Measurements from ENCODE around the gene HOGA1.
"Not testable (repeated sequence)": the region's sequence is repeated elsewhere in the genome, so short reads cannot be mapped to it uniquely, and the experiment has no call there.

The HOGA1 gene

GRCh38 chr10:97570789-97571471, 13.3 kb upstream of the HOGA1 start:
- H3K27ac ChIP-seq (ENCODE audit: low read depth, low read length), result no peak overlapping the region
- no peak overlapping the region for H3K4me3 ChIP-seq (ENCODE audit: low read depth in 1 of 5, low read length in 5 of 5)
- peaks cover 3 to 40% (median 32%) of the 10 kb centered on the region in 5 donors for H3K36me3 ChIP-seq (ENCODE audit: control insufficient read depth in 5 of 5, insufficient read depth in 5 of 5, low read length in 5 of 5)
- no peaks in the 10 kb centered on the region for H3K9me3 ChIP-seq (ENCODE audit: control insufficient read depth in 5 of 5, low read length in 5 of 5)
- no peaks in the 10 kb centered on the region for H3K27me3 ChIP-seq (ENCODE audit: control insufficient read depth in 5 of 5, insufficient read depth in 4 of 5, low read length in 5 of 5)
- H3K4me1 ChIP-seq (ENCODE audit: control insufficient read depth in 5 of 5, insufficient read depth in 5 of 5, low read length in 5 of 5), result peaks cover 4 to 17% (median 11%) of the 10 kb centered on the region in 5 donors
- H3K9ac ChIP-seq (ENCODE audit: low read length in 5 of 5), result no peak overlapping the region

GRCh38 chr10:97571622-97572021, 12.6 kb upstream of the HOGA1 start:
- no peaks in the 10 kb centered on the region for H3K9me3 ChIP-seq (ENCODE audit: control insufficient read depth in 5 of 5, low read length in 5 of 5)
- peaks cover 4 to 12% (median 11%) of the 10 kb centered on the region in 5 donors for H3K4me1 ChIP-seq (ENCODE audit: control insufficient read depth in 5 of 5, insufficient read depth in 5 of 5, low read length in 5 of 5)
- no peak overlapping the region for H3K27ac ChIP-seq (ENCODE audit: low read depth, low read length)
- no peak overlapping the region for H3K4me3 ChIP-seq (ENCODE audit: low read depth in 1 of 5, low read length in 5 of 5)
- peaks cover 3 to 40% (median 32%) of the 10 kb centered on the region in 5 donors for H3K36me3 ChIP-seq (ENCODE audit: control insufficient read depth in 5 of 5, insufficient read depth in 5 of 5, low read length in 5 of 5)
- no peak overlapping the region for H3K9ac ChIP-seq (ENCODE audit: low read length in 5 of 5)
- H3K27me3 ChIP-seq (ENCODE audit: control insufficient read depth in 5 of 5, insufficient read depth in 4 of 5, low read length in 5 of 5), result no peaks in the 10 kb centered on the region

DNA sequence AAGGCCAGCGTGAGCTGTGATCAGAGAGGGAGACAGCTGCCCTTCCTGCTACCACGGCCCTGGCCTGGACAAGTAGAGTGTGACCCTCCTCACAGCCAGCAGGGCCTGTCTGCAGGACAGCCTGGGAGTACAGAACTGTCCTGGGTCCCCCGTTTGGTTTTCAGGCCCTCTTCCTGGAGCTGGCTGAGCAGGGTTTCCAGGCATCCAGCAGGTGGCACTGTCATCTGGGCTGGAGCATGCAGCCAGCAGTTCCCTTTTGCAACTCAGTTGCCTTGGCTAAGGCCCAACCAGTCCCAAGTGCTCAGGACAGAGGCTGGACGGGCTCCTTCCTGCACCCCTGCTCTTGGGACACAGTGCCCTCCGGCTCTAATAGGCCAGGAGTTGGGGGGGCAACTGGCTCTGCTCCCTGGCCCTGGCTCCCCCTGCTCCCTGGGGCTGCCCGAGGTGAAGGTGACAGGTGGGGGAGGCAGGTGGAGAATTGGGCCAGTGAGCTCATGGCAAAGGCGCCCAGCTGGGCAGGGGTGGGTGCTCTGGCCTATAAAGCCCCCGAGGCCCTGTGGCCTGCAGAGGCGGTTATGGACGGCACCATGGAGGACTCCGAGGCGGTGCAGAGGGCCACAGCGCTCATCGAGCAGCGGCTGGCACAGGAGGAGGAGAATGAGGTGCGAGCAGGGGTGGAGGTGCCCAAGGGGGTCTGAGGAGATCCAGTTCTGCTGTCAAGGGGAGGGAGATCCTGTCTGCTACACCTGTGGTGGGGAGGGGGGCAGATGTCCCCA, 11.8 kb upstream of the HOGA1 start, which contains the start of gene ANKRD2:
Gene ANKRD2, plus strand, starts transcription at position 566 of the 776 bp plus-strand sequence. Its CDS starts 10 bp downstream, at position 576.
- Histone ChIP-seq H3K27me3 (ENCODE audit: control insufficient read depth in 5 of 5, insufficient read depth in 4 of 5, low read length in 5 of 5) (no peaks in the 10 kb centered on the region), H3K9ac (ENCODE audit: low read length in 5 of 5) (no peak within 1 kb of the TSS), H3K4me1 (ENCODE audit: control insufficient read depth in 5 of 5, insufficient read depth in 5 of 5, low read length in 5 of 5) (peaks cover 4 to 11% (median 11%) of the 10 kb centered on the region in 5 donors), H3K36me3 (ENCODE audit: control insufficient read depth in 5 of 5, insufficient read depth in 5 of 5, low read length in 5 of 5) (peaks cover 3 to 40% (median 32%) of the 10 kb centered on the region in 5 donors), H3K4me3 (ENCODE audit: low read depth in 1 of 5, low read length in 5 of 5) (no peak within 1 kb of the TSS), H3K27ac (ENCODE audit: low read depth, low read length) (no peak within 1 kb of the TSS), H3K9me3 (ENCODE audit: control insufficient read depth in 5 of 5, low read length in 5 of 5) (no peaks in the 10 kb centered on the region)

DNA sequence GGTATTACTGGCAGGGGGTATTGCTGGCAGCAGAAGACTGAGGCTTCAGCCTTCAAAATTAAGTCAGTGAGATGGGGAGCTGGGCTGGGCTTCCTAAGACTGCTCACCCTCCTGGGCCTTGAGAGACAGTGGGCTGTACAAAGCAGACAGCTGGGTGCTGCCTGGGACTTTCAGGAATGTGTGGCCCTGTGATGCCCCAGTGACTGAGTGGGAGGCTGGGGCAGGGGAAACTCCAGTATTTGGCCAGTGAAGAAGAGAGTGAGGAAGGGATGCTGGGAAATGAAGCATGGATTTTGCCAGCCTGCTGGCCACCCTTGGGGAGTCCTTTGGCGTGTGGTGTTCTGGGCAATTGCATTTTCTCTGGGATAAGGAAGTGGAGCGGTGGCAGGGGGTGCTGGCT, 11.2 kb upstream of the HOGA1 start:
- H3K4me3 ChIP-seq (ENCODE audit: low read depth in 1 of 5, low read length in 5 of 5), result no peak overlapping the region
- peaks cover 3 to 37% (median 29%) of the 10 kb centered on the region in 5 donors for H3K36me3 ChIP-seq (ENCODE audit: control insufficient read depth in 5 of 5, insufficient read depth in 5 of 5, low read length in 5 of 5)
- H3K4me1 ChIP-seq (ENCODE audit: control insufficient read depth in 5 of 5, insufficient read depth in 5 of 5, low read length in 5 of 5), result peaks cover 4 to 11% (median 11%) of the 10 kb centered on the region in 5 donors
- no peak overlapping the region for H3K9ac ChIP-seq (ENCODE audit: low read length in 5 of 5)
- H3K27ac ChIP-seq (ENCODE audit: low read depth, low read length), result no peak overlapping the region
- no peaks in the 10 kb centered on the region for H3K9me3 ChIP-seq (ENCODE audit: control insufficient read depth in 5 of 5, low read length in 5 of 5)
- no peaks in the 10 kb centered on the region for H3K27me3 ChIP-seq (ENCODE audit: control insufficient read depth in 5 of 5, insufficient read depth in 4 of 5, low read length in 5 of 5)

GRCh38 chr10:97573672-97574071, 10.5 kb upstream of the HOGA1 start:
- peaks cover 4 to 11% (median 11%) of the 10 kb centered on the region in 5 donors for H3K4me1 ChIP-seq (ENCODE audit: control insufficient read depth in 5 of 5, insufficient read depth in 5 of 5, low read length in 5 of 5)
- no peak overlapping the region for H3K27ac ChIP-seq (ENCODE audit: low read depth, low read length)
- H3K9me3 ChIP-seq (ENCODE audit: control insufficient read depth in 5 of 5, low read length in 5 of 5), result no peaks in the 10 kb centered on the region
- no peak overlapping the region for H3K4me3 ChIP-seq (ENCODE audit: low read depth in 1 of 5, low read length in 5 of 5)
- no peak overlapping the region for H3K9ac ChIP-seq (ENCODE audit: low read length in 5 of 5)
- H3K36me3 ChIP-seq (ENCODE audit: control insufficient read depth in 5 of 5, insufficient read depth in 5 of 5, low read length in 5 of 5), result peaks cover 3 to 32% (median 24%) of the 10 kb centered on the region in 5 donors
- no peaks in the 10 kb centered on the region for H3K27me3 ChIP-seq (ENCODE audit: control insufficient read depth in 5 of 5, insufficient read depth in 4 of 5, low read length in 5 of 5)

DNA sequence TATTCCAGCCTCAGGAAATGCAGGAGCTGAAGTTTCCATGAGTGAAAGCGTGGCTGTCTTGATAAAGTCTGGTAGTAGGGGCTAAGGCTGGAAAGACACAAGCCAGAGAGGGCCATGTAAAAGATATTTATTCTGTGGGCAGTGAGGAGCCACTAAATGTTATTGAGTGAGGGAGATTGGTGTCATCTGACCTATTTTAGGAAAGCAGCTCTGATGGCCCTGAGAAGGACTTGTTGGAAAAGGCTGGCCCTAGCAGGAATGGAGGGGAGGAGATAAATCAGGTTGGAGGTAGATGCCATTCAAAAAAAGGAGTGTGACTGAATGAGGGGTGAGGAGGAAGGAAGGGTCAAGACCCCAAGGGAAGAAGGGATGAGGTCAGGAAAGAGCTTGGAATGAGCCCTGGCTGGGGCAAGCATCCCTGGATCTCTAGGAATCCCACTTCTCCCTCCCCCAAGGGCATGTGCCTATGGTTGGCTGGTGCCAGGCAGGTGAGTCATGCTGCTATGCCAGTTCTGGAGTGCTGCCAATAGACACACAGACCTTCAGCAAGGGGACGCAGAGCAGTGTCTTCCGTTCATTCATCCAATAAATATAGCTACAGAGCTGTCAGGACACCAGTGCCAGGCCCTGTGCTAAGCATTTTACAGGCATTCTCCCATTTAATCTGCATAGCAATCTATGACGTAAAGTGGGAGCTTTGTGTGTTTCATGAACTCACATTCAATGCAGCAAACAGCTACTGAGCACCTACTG, 9.6 kb upstream of the HOGA1 start:
- no peaks in the 10 kb centered on the region for H3K9me3 ChIP-seq (ENCODE audit: control insufficient read depth in 5 of 5, low read length in 5 of 5)
- H3K4me1 ChIP-seq (ENCODE audit: control insufficient read depth in 5 of 5, insufficient read depth in 5 of 5, low read length in 5 of 5), result peaks cover 4 to 11% (median 11%) of the 10 kb centered on the region in 5 donors
- H3K36me3 ChIP-seq (ENCODE audit: control insufficient read depth in 5 of 5, insufficient read depth in 5 of 5, low read length in 5 of 5), result peaks cover 0 to 24% (median 18%) of the 10 kb centered on the region in 5 donors
- no peak overlapping the region for H3K27ac ChIP-seq (ENCODE audit: low read depth, low read length)
- no peak overlapping the region for H3K4me3 ChIP-seq (ENCODE audit: low read depth in 1 of 5, low read length in 5 of 5)
- H3K27me3 ChIP-seq (ENCODE audit: control insufficient read depth in 5 of 5, insufficient read depth in 4 of 5, low read length in 5 of 5), result peaks cover 0 to 3% (median 0%) of the 10 kb centered on the region in 5 donors
- no peak overlapping the region for H3K9ac ChIP-seq (ENCODE audit: low read length in 5 of 5)

- Histone ChIP-seq H3K9me3 (ENCODE audit: control insufficient read depth in 5 of 5, low read length in 5 of 5) (no peaks in the 10 kb centered on the region), H3K4me1 (ENCODE audit: control insufficient read depth in 5 of 5, insufficient read depth in 5 of 5, low read length in 5 of 5) (peaks cover 4 to 11% (median 11%) of the 10 kb centered on the region in 5 donors), H3K9ac (ENCODE audit: low read length in 5 of 5) (no peak overlapping the region), H3K4me3 (ENCODE audit: low read depth in 1 of 5, low read length in 5 of 5) (no peak overlapping the region), H3K36me3 (ENCODE audit: control insufficient read depth in 5 of 5, insufficient read depth in 5 of 5, low read length in 5 of 5) (peaks cover 0 to 17% (median 12%) of the 10 kb centered on the region in 5 donors), H3K27me3 (ENCODE audit: control insufficient read depth in 5 of 5, insufficient read depth in 4 of 5, low read length in 5 of 5) (peaks cover 0 to 3% (median 0%) of the 10 kb centered on the region in 5 donors), H3K27ac (ENCODE audit: low read depth, low read length) (no peak overlapping the region)
These were observed 9.0 kb upstream of the HOGA1 start for GRCh38 chr10:97575127-97575668.

- not testable (repeated sequence) for H3K9ac ChIP-seq (ENCODE audit: low read length in 5 of 5); H3K27ac ChIP-seq (ENCODE audit: low read depth, low read length)
These were observed 7.7 kb upstream of the HOGA1 start for GRCh38 chr10:97576487-97576886.

DNA sequence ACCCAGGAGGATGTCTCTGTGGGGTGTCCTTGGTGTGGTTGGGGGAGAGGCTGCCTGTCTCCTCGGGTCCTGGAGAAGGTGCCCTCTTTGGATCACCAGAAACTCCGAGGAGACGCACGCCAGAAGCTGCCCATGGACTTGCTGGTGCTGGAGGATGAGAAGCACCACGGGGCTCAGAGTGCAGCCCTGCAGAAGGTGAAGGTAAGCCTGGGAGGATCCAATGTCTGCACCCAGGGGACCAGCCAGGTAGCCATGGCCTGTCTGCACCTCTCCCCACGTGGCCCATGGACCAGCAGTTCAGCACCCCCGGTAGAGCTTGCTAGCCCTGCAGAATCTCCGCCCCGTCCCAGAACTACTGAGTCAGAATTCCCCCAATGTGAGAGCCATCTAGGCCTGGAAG, 6.5 kb upstream of the HOGA1 start:
- H3K27ac ChIP-seq (ENCODE audit: low read depth, low read length), result no peak overlapping the region
- peaks cover 0 to 3% (median 0%) of the 10 kb centered on the region in 5 donors for H3K27me3 ChIP-seq (ENCODE audit: control insufficient read depth in 5 of 5, insufficient read depth in 4 of 5, low read length in 5 of 5)
- no peaks in the 10 kb centered on the region for H3K9me3 ChIP-seq (ENCODE audit: control insufficient read depth in 5 of 5, low read length in 5 of 5)
- H3K4me3 ChIP-seq (ENCODE audit: low read depth in 1 of 5, low read length in 5 of 5), result no peak overlapping the region
- H3K4me1 ChIP-seq (ENCODE audit: control insufficient read depth in 5 of 5, insufficient read depth in 5 of 5, low read length in 5 of 5), result peaks cover 0 to 10% (median 7%) of the 10 kb centered on the region in 5 donors
- H3K36me3 ChIP-seq (ENCODE audit: control insufficient read depth in 5 of 5, insufficient read depth in 5 of 5, low read length in 5 of 5), result no peaks in the 10 kb centered on the region
- H3K9ac ChIP-seq (ENCODE audit: low read length in 5 of 5), result no peak overlapping the region

More at GRCh38 chr10:97576487-97576886, 7.7 kb upstream of the HOGA1 start:
- peaks cover 4 to 18% (median 15%) of the 10 kb centered on the region in 5 donors for H3K4me1 ChIP-seq (ENCODE audit: control insufficient read depth in 5 of 5, insufficient read depth in 5 of 5, low read length in 5 of 5)
- H3K4me3 ChIP-seq (ENCODE audit: low read depth in 1 of 5, low read length in 5 of 5); H3K9me3 ChIP-seq (ENCODE audit: control insufficient read depth in 5 of 5, low read length in 5 of 5); H3K27me3 ChIP-seq (ENCODE audit: control insufficient read depth in 5 of 5, insufficient read depth in 4 of 5, low read length in 5 of 5); H3K36me3 ChIP-seq (ENCODE audit: control insufficient read depth in 5 of 5, insufficient read depth in 5 of 5, low read length in 5 of 5): not testable (repeated sequence)

Measured in subcutaneous abdominal adipose tissue (tissue), 5 donors.